Measurements from ENCODE around the gene PTCD1. TPM values are rescaled to one million over a fixed set of nuclear protein-coding genes. Genes with fewer than 3 reads are reported as not detected.

The PTCD1 gene
- total and polyA plus RNA-seq, 9 of the 15 experiments (the other 6 are each of a cell fraction or from before 2014, with no cell fraction given) = 0.46 to 17.1 (median 6.2) TPM

DNA sequence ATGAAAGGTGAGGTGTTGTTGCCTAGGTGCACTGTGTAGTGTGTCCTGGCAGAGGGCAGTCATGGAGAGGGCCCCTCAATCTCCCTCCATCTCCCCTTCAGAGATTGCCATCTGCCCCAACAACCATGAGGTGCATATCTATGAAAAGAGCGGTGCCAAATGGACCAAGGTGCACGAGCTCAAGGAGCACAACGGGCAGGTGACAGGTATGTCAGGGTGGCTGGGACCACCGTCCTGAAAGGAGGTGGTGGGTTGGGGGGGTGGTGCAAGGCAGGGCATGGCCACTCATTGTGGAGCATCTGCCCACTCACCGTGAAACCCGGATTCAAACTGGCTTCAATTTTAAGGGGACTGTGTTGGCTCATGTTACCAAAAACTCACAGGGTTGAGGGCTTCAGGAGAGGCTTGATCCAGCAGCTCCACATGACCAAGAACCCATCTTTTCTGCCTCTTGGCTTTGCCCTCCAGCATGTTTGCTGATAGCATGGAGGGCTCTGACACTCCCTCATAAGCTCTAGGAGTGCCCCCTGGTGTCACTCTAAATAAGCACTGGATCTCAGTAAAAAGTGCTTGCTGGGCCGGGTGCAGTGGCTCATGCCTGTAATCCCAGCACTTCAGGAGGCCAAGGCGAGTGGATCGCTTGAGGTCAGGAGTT lies 51.9 kb downstream of the PTCD1 start (continued):
- TF ChIP-seq ZNF239 (CRISPR knock-in tag; IDR thresholded peaks at IDR 0.05) (no peak), ZNF764 (CRISPR knock-in tag; IDR thresholded peaks at IDR 0.05; ENCODE audit: low read depth) (no peak), GTF2E2 (tag; IDR thresholded peaks at IDR 0.05) (no peak), SP2 (IDR thresholded peaks at IDR 0.05; ENCODE audit: extremely low read depth, low read depth, low read length, poor library complexity, severe bottlenecking) (no peak), ZBTB7A (IDR thresholded peaks at IDR 0.05; ENCODE audit: borderline replicate concordance, control insufficient read depth, low read depth, low read length) (no peak), ERF (CRISPR knock-in tag; IDR thresholded peaks at IDR 0.05) (no peak), SLC30A9 (CRISPR knock-in tag; IDR thresholded peaks at IDR 0.05) (no peak), ZBTB17 (CRISPR knock-in tag; IDR thresholded peaks at IDR 0.05) (0 out of 2 replicates have a peak, but pooled peaks have one; percentile 35), FUS (optimal IDR thresholded peaks at IDR 0.05; ENCODE audit: low read depth, low read length) (no peak), C11orf30 (IDR thresholded peaks at IDR 0.05; ENCODE audit: low read depth) (no peak), NFIX (CRISPR knock-in tag; IDR thresholded peaks at IDR 0.05; ENCODE audit: low read depth) (no peak), ZNF707 (CRISPR knock-in tag; conservative IDR thresholded peaks at IDR 0.05) (no peak), NFRKB (IDR thresholded peaks at IDR 0.05; ENCODE audit: low read depth) (no peak), MYC (IDR thresholded peaks at IDR 0.05; ENCODE audit: low read depth, low read length) (0 out of 2 replicates have a peak, but pooled peaks have one; percentile 23), MYC (CRISPR knock-in tag; IDR thresholded peaks at IDR 0.05; ENCODE audit: borderline replicate concordance, low read depth) (no peak), ZNF354B (CRISPR knock-in tag; IDR thresholded peaks at IDR 0.05) (no peak), ZNF263 (CRISPR knock-in tag; IDR thresholded peaks at IDR 0.05; ENCODE audit: borderline replicate concordance) (no peak), ZNF778 (CRISPR knock-in tag; IDR thresholded peaks at IDR 0.05) (no peak), RBM14 (IDR thresholded peaks at IDR 0.05; ENCODE audit: borderline replicate concordance, insufficient read depth, low read depth, low read length) (no peak), SPI1 (IDR thresholded peaks at IDR 0.05; ENCODE audit: borderline replicate concordance, low read depth, low read length) (no peak)
- TF ChIP-seq, protein P1, sequence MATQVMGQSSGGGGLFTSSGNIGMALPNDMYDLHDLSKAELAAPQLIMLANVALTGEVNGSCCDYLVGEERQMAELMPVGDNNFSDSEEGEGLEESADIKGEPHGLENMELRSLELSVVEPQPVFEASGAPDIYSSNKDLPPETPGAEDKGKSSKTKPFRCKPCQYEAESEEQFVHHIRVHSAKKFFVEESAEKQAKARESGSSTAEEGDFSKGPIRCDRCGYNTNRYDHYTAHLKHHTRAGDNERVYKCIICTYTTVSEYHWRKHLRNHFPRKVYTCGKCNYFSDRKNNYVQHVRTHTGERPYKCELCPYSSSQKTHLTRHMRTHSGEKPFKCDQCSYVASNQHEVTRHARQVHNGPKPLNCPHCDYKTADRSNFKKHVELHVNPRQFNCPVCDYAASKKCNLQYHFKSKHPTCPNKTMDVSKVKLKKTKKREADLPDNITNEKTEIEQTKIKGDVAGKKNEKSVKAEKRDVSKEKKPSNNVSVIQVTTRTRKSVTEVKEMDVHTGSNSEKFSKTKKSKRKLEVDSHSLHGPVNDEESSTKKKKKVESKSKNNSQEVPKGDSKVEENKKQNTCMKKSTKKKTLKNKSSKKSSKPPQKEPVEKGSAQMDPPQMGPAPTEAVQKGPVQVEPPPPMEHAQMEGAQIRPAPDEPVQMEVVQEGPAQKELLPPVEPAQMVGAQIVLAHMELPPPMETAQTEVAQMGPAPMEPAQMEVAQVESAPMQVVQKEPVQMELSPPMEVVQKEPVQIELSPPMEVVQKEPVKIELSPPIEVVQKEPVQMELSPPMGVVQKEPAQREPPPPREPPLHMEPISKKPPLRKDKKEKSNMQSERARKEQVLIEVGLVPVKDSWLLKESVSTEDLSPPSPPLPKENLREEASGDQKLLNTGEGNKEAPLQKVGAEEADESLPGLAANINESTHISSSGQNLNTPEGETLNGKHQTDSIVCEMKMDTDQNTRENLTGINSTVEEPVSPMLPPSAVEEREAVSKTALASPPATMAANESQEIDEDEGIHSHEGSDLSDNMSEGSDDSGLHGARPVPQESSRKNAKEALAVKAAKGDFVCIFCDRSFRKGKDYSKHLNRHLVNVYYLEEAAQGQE (IDR thresholded peaks at IDR 0.05; ENCODE audit: borderline replicate concordance) = peak; percentile 87
- TF ChIP-seq, protein P1 (CRISPR knock-in tag; IDR thresholded peaks at IDR 0.05; ENCODE audit: low read depth) = no peak
